RWPE2 (cell line): ENCODE data around the gene RPLP2.
A peak's percentile ranks its signal among the peaks of the same experiment; 100 is the strongest.

ENCODE experiments used
- ATAC-seq: fragments of 200-7000 bp; cut with Tn5 transposase; 3 replicates; pipeline ENCODE4 v1.9.1; 2021; ENCODE audit warnings: low read depth
- DNase-seq: peaks from one replicate; pipeline ENCODE4 v3.0.0-alpha.2; 2020; ENCODE audit warnings: low spot score
- H3K27ac ChIP-seq: fragments of 450-650 bp; 2 replicates; pipeline ENCODE4 v1.5.1; 2017; ENCODE audit warnings: mild to moderate bottlenecking; ENCODE audit not compliant: poor library complexity, severe bottlenecking
- H3K27me3 ChIP-seq: fragments of 250-450 bp; sonication (Bioruptor Pico); 2 replicates; pipeline ENCODE4 v1.5.1; 2021; ENCODE audit warnings: mild to moderate bottlenecking, moderate library complexity; ENCODE audit not compliant: insufficient read depth, poor library complexity, severe bottlenecking
- H3K36me3 ChIP-seq: fragments of 250-450 bp; sonication (Bioruptor Pico); 2 replicates; pipeline ENCODE4 v1.5.1; 2020; ENCODE audit warnings: low read depth, mild to moderate bottlenecking, moderate library complexity
- H3K4me1 ChIP-seq: fragments of 250-450 bp; sonication (Bioruptor Pico); 2 replicates; pipeline ENCODE4 v1.5.1; 2021; ENCODE audit warnings: mild to moderate bottlenecking, moderate library complexity; ENCODE audit not compliant: insufficient read depth, poor library complexity, severe bottlenecking
- H3K4me3 ChIP-seq: fragments of 250-450 bp; sonication (Bioruptor Pico); 2 replicates; pipeline ENCODE4 v1.5.1; 2021; ENCODE audit warnings: mild to moderate bottlenecking, moderate library complexity; ENCODE audit not compliant: severe bottlenecking
- H3K9me3 ChIP-seq: fragments of 250-450 bp; sonication (Bioruptor Pico); 2 replicates; pipeline ENCODE4 v1.5.1; 2021; ENCODE audit warnings: mild to moderate bottlenecking, moderate library complexity; ENCODE audit not compliant: severe bottlenecking
- CTCF ChIP-seq: fragments of 450-650 bp; IDR thresholded peaks from one replicate; pipeline ENCODE4 v1.5.1; 2017; ENCODE audit warnings: mild to moderate bottlenecking, moderate library complexity; ENCODE audit not compliant: poor library complexity, severe bottlenecking

Gene RPLP2

DNA sequence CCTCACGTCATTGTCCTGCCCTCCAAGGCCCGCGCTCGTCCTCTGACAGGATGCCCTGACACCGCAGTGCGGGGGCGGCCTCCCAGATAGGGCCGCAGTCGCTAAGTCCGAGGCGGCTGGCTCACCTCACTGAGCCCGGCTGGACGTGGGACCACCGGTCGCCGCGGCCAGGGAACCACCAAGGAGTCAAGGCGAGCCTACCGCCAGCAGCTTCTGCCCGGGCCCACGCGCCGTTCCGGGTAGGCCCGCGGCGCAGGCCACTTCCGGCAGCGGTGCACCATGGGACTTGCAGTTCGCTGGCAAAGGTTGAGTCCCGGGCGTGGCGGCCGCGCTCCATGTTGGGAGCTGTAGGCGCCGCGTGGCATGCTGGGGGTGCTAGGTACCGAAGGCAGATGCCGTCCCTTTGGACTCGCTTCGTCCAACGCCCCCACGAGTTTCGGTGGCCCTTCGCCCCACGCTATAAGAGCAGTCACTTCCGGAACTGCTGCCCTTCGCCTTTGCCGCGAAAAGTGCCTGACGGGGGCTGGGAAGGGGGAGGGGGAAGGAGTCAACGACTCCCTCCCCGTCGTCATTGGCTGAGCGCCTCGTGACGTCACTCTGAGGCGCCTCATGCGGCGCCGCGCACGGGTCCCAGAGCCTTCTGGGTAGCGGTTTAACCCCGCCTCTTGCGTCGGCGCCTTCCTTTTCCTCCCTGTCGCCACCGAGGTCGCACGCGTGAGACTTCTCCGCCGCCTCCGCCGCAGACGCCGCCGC lies at the start of gene RPLP2:
RPLP2 (plus strand) TSS at position 681 of the 753 bp plus-strand sequence. CDS start 268 bp downstream, outside the sequence.
- Histone ChIP-seq H3K27me3 (no peaks in the 10 kb centered on the region), H3K4me3 (peak within 1 kb of the TSS; percentile 69), H3K9me3 (no peaks in the 10 kb centered on the region), H3K27ac (peak within 1 kb of the TSS; percentile 73), H3K4me1 (no peaks in the 10 kb centered on the region), H3K36me3 (peaks cover 37% of the 10 kb centered on the region)
- DNase-seq (peak; percentile 97), ATAC-seq (peak; percentile 79)
- no peak for TF ChIP-seq CTCF

GRCh38 chr11:760236-760635 lies 49.5 kb upstream of the RPLP2 start:
- peaks cover 85% of the 10 kb centered on the region for H3K36me3 ChIP-seq

DNA sequence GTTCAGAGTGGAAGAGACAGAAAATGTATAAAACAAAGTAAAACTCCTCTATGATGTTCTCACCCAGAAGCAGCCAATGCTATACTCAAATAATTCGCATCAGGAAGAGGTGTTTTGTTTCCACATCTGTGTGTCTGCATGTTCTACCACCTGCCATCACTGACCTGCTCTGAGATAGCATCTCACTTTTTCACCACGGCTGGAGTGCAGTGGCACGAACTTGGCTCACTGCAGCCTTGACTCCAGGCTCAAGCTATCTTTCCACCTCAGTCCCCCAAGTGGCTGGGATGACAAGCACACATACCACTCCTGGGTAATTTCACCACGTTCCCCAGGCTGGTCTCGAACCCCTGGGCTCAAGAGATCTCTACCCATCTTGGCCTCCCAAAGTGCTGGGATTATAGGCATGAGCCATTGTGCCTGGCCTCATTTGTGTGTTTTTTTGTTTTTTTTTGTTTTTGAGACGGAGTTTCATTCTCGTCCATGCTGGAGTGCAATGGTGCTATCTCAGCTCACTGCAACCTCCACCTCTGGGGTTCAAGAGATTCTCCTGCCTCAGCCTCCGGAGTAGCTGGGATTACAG lies 48.1 kb upstream of the RPLP2 start:
- Histone ChIP-seq H3K27me3 (no peaks in the 10 kb centered on the region), H3K9me3 (no peaks in the 10 kb centered on the region), H3K36me3 (peaks cover 87% of the 10 kb centered on the region), H3K27ac (peak overlapping the region; percentile 87), H3K4me3 (no peak overlapping the region), H3K4me1 (peaks cover 16% of the 10 kb centered on the region)
- DNase-seq, result no peak
- no peak for TF ChIP-seq CTCF
- no peak for ATAC-seq

More at GRCh38 chr11:760236-760635, 49.5 kb upstream of the RPLP2 start:
- no peaks in the 10 kb centered on the region for H3K9me3 ChIP-seq
- H3K27ac ChIP-seq, result no peak overlapping the region
- DNase-seq, result no peak
- no peak for ATAC-seq
- no peak overlapping the region for H3K4me3 ChIP-seq
- TF ChIP-seq CTCF, result no peak
- no peaks in the 10 kb centered on the region for H3K27me3 ChIP-seq
- peaks cover 16% of the 10 kb centered on the region for H3K4me1 ChIP-seq

DNA sequence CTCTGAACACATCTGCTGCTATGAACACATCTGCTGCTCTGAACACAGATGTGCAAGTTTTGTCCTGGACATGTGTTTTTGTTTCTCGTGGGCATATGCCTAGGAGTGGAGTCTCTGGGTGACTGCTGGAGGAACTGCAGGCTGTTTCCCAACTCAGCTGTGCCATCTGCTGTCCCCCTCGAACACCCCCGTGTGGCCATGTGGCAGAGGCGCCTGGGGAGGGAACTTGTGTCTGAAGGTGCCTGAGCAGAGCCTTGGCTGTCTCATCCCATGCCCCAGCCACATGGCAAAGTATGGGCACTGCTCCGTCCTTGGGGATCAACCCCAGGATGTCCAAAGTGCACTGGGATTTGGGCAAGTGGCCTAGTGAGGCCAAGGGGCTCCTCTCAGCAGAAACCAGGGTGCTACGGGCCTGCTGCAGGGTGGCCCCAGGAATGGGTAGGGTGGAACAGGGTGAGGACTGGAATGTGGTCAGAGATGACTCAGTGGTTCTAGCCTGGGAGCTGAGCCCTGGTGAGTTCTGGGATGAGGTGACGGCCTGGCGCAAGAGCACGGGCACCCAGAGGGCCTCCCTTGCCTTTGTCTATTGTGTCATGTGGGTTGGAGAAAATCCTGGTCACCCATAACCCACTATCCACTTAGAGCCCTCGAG lies 47.2 kb upstream of the RPLP2 start:
- TF ChIP-seq CTCF, result peak; percentile 62
- H3K36me3 ChIP-seq, result peaks cover 84% of the 10 kb centered on the region
- H3K27ac ChIP-seq, result peak overlapping the region; percentile 87
- no peaks in the 10 kb centered on the region for H3K27me3 ChIP-seq
- H3K9me3 ChIP-seq, result no peaks in the 10 kb centered on the region
- ATAC-seq, result peak; percentile 90
- DNase-seq, result peak; percentile 72
- no peak overlapping the region for H3K4me3 ChIP-seq
- H3K4me1 ChIP-seq, result peaks cover 16% of the 10 kb centered on the region

GRCh38 chr11:763073-763463 lies 46.7 kb upstream of the RPLP2 start:
- H3K4me3 ChIP-seq, result no peak overlapping the region
- peaks cover 81% of the 10 kb centered on the region for H3K36me3 ChIP-seq
- DNase-seq (no peak), ATAC-seq (peak; percentile 51)
- no peaks in the 10 kb centered on the region for H3K27me3 ChIP-seq
- H3K9me3 ChIP-seq, result no peaks in the 10 kb centered on the region
- TF ChIP-seq CTCF, result no peak
- peaks cover 16% of the 10 kb centered on the region for H3K4me1 ChIP-seq
- peak overlapping the region; percentile 87 for H3K27ac ChIP-seq
